ENCODE measurements around the gene SNAP25.

The SNAP25 gene

DNA sequence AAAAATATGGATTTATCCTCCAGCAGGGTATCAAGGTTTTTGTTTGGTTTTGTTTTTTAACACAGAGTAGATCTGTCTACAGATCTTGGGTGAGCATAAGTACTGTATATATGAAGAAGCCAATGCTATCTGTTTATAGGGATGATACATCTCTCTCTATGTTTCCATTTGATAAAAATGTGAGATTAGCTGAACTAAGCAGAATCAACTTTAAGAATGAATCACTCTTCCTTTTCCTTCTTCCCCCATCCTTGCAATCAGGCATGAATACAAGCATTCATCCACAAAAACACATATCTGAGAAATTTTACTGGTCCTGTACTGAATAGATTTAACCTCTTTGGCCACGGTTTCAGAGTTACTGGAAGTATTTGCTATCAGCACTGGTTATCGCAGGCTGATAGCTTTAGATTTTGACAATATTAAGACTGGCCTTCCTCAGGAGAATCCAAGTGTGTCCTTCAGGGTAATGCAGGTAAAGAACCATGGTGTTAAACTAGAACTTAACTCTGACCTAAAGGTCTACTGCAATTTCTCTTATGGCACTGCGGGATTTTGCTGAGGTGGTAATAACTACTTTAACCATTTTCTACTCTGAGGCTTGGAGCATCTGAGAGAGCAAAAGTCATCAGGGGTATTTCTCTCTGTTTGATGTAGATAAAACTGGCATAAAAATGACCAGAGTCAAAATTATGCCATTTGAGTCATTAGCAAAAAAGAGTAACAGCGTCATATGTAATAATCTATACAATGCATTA is 1.5 kb downstream of the SNAP25 start:
- ChIA-PET POLR2A (no interaction called here), CTCF (interaction anchor here (0.7 to 1.6 kb wide), 2 partner anchors 9 to 1329 kb away, joined by 3 to 6 read pairs; no protein-coding TSS in a partner anchor)
- TF ChIP-seq YY2 (tag by site-specific recombination; IDR thresholded peaks at IDR 0.05) = no peak
- no peak for TF ChIP-seq SP7 (tag by site-specific recombination; IDR thresholded peaks at IDR 0.05)
- TF ChIP-seq ZNF140 (tag by site-specific recombination; IDR thresholded peaks at IDR 0.05) = no peak
- TF ChIP-seq ZIC2 (tag by site-specific recombination; IDR thresholded peaks at IDR 0.05) = no peak
- TF ChIP-seq KLF10 (tag by site-specific recombination; IDR thresholded peaks at IDR 0.05) = no peak
- no peak for TF ChIP-seq ZNF10 (tag by site-specific recombination; IDR thresholded peaks at IDR 0.05)
- no peak for TF ChIP-seq ZNF785 (tag by site-specific recombination; IDR thresholded peaks at IDR 0.05)
- TF ChIP-seq, protein P1, sequence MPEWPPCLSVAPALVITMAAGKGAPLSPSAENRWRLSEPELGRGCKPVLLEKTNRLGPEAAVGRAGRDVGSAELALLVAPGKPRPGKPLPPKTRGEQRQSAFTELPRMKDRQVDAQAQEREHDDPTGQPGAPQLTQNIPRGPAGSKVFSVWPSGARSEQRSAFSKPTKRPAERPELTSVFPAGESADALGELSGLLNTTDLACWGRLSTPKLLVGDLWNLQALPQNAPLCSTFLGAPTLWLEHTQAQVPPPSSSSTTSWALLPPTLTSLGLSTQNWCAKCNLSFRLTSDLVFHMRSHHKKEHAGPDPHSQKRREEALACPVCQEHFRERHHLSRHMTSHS (tag by site-specific recombination; IDR thresholded peaks at IDR 0.05) = no peak
- no peak for TF ChIP-seq ZNF596 (tag by site-specific recombination; IDR thresholded peaks at IDR 0.05)
- TF ChIP-seq, protein P2, sequence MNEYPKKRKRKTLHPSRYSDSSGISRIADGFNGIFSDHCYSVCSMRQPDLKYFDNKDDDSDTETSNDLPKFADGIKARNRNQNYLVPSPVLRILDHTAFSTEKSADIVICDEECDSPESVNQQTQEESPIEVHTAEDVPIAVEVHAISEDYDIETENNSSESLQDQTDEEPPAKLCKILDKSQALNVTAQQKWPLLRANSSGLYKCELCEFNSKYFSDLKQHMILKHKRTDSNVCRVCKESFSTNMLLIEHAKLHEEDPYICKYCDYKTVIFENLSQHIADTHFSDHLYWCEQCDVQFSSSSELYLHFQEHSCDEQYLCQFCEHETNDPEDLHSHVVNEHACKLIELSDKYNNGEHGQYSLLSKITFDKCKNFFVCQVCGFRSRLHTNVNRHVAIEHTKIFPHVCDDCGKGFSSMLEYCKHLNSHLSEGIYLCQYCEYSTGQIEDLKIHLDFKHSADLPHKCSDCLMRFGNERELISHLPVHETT (tag by site-specific recombination; IDR thresholded peaks at IDR 0.05) = no peak
- no peak for TF ChIP-seq ZNF112 (tag by site-specific recombination; IDR thresholded peaks at IDR 0.05)
- no peak for TF ChIP-seq ZXDB (tag by site-specific recombination; IDR thresholded peaks at IDR 0.05)
- TF ChIP-seq ZNF19 (tag by site-specific recombination; IDR thresholded peaks at IDR 0.05; ENCODE audit: low read depth) = no peak
- TF ChIP-seq ZNF311 (tag by site-specific recombination; IDR thresholded peaks at IDR 0.05; ENCODE audit: borderline replicate concordance) = no peak
- no peak for TF ChIP-seq MYNN (tag by site-specific recombination; IDR thresholded peaks at IDR 0.05; ENCODE audit: borderline replicate concordance)
- TF ChIP-seq ZNF677 (tag by site-specific recombination; IDR thresholded peaks at IDR 0.05) = no peak
- Histone ChIP-seq H3K9me3 (ENCODE audit: control insufficient read depth, insufficient read depth, low read depth, low read length) (no peaks in the 10 kb centered on the region), H3K4me1 (ENCODE audit: control insufficient read depth, insufficient read depth, low read length) (peaks cover 13% of the 10 kb centered on the region), H3K27ac (ENCODE audit: extremely low read depth, low read depth, low read length) (no peak overlapping the region), H3K4me3 (ENCODE audit: low read depth, low read length) (no peak overlapping the region), H3K36me3 (ENCODE audit: control insufficient read depth in 2 of 2, insufficient read depth in 1 of 2, low read length in 2 of 2) (no peaks in the 10 kb centered on the region)

DNA sequence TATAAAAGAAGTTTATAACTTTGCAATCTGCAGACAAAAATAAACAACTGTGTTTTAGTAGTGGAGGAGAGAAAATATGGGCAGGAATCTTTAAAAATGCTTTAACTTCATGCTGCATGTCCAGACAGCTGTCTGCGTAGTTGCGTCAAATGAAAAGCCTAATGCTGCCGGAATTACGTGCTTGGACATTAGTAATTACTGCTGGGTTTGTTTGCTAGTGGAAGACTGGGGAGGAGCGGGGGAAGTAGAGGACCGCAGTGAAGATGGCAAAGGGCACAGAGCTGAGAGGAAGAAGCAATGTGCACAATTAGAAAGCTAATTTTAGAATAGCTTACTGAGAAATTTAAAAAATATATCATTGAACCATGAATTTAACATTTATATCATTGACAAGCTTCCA is 2.4 kb downstream of the SNAP25 start:
- no peaks in the 10 kb centered on the region for H3K9me3 ChIP-seq (ENCODE audit: control insufficient read depth, insufficient read depth, low read depth, low read length)
- POLR2A ChIA-PET = no interaction called here
- H3K4me1 ChIP-seq (ENCODE audit: control insufficient read depth, insufficient read depth, low read length) = peaks cover 8% of the 10 kb centered on the region
- H3K36me3 ChIP-seq (ENCODE audit: control insufficient read depth in 2 of 2, insufficient read depth in 1 of 2, low read length in 2 of 2) = no peaks in the 10 kb centered on the region
- no peak overlapping the region for H3K27ac ChIP-seq (ENCODE audit: extremely low read depth, low read depth, low read length)
- H3K4me3 ChIP-seq (ENCODE audit: low read depth, low read length) = no peak overlapping the region
- CTCF ChIA-PET = no interaction called here
- TF ChIP-seq SP2 (tag by site-specific recombination; IDR thresholded peaks at IDR 0.05) (no peak), ZNF561 (tag by site-specific recombination; IDR thresholded peaks at IDR 0.05; ENCODE audit: borderline replicate concordance) (no peak), ZNF555 (tag by site-specific recombination; conservative IDR thresholded peaks at IDR 0.05) (no peak), SCRT1 (tag by site-specific recombination; IDR thresholded peaks at IDR 0.05; ENCODE audit: borderline replicate concordance) (no peak), RBAK (tag by site-specific recombination; IDR thresholded peaks at IDR 0.05) (no peak), ZNF792 (tag by site-specific recombination; IDR thresholded peaks at IDR 0.05) (no peak), ZNF24 (tag by site-specific recombination; IDR thresholded peaks at IDR 0.05) (no peak)
- TF ChIP-seq, protein P3, sequence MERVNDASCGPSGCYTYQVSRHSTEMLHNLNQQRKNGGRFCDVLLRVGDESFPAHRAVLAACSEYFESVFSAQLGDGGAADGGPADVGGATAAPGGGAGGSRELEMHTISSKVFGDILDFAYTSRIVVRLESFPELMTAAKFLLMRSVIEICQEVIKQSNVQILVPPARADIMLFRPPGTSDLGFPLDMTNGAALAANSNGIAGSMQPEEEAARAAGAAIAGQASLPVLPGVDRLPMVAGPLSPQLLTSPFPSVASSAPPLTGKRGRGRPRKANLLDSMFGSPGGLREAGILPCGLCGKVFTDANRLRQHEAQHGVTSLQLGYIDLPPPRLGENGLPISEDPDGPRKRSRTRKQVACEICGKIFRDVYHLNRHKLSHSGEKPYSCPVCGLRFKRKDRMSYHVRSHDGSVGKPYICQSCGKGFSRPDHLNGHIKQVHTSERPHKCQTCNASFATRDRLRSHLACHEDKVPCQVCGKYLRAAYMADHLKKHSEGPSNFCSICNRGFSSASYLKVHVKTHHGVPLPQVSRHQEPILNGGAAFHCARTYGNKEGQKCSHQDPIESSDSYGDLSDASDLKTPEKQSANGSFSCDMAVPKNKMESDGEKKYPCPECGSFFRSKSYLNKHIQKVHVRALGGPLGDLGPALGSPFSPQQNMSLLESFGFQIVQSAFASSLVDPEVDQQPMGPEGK (tag by site-specific recombination; IDR thresholded peaks at IDR 0.05) = no peak
